HG02571 (cell line): ENCODE measurements around the gene NAXD.

ENCODE experiments used
- ATAC-seq: cut with Tn5 transposase; IDR thresholded peaks from one replicate; pipeline ENCODE4 v1.9.1; 2021; ENCODE audit warnings: mild to moderate bottlenecking, moderate library complexity; ENCODE audit not compliant: unreplicated experiment

The NAXD gene

GRCh38 chr13:110689041-110689440 is 73.7 kb downstream of the NAXD start:
- no peak for ATAC-seq
